A673 (cell line): ENCODE measurements around the gene ACTL7A. TPM values are rescaled to one million over a fixed set of nuclear protein-coding genes. Genes with fewer than 3 reads are reported as not detected.

ENCODE experiments used
- BruUV-seq: library from RNA; stranded (reverse); fragments of 400-500 nt; replicated peaks from 2 replicates; lab custom pipeline; 2021; lab: Mats Ljungman, UMichigan
- CTCF ChIA-PET: fragments of 300-600 bp; sonication (Branson Sonifier 250); formaldehyde crosslinking; loops from one replicate; lab custom pipeline; 2022; ENCODE audit warnings: antibody characterized with exemption; lab: Charles Lee
- POLR2A ChIA-PET: fragments of 300-600 bp; sonication (Branson Sonifier 250); formaldehyde crosslinking; loops from one replicate; lab custom pipeline; 2022; ENCODE audit warnings: antibody characterized with exemption; ENCODE audit not compliant: low non-redundant PET; lab: Charles Lee
- DNase-seq: peaks from one replicate; pipeline ENCODE4 v3.0.0-alpha.2; 2015; ENCODE audit warnings: low spot score
- H3K27ac ChIP-seq: fragments of 200-600 bp; sonication (generic); 2 replicates; pipeline ENCODE4 v1.5.1; 2016; ENCODE audit warnings: mixed run types, low read depth, mild to moderate bottlenecking, mixed read lengths, antibody characterized with exemption, low read length; ENCODE audit not compliant: poor library complexity, severe bottlenecking
- H3K27me3 ChIP-seq: fragments of 200-600 bp; sonication (generic); replicated peaks from 2 replicates; pipeline ENCODE4 v1.6.1; 2017; ENCODE audit warnings: mixed run types, low read depth, mild to moderate bottlenecking, mixed read lengths, antibody characterized with exemption, low read length; ENCODE audit not compliant: insufficient read depth, poor library complexity
- H3K36me3 ChIP-seq: fragments of 200-600 bp; sonication (generic); 2 replicates; pipeline ENCODE4 v1.6.1; 2016; ENCODE audit warnings: mixed run types, mild to moderate bottlenecking, mixed read lengths, antibody characterized with exemption, low read length; ENCODE audit not compliant: insufficient read depth, poor library complexity, severe bottlenecking
- H3K4me1 ChIP-seq: fragments of 200-600 bp; sonication (generic); 2 replicates; pipeline ENCODE4 v1.6.1; 2017; ENCODE audit warnings: mixed run types, mild to moderate bottlenecking, mixed read lengths, antibody characterized with exemption, low read length; ENCODE audit not compliant: insufficient read depth, poor library complexity, severe bottlenecking
- H3K4me3 ChIP-seq: fragments of 200-600 bp; sonication (generic); 2 replicates; pipeline ENCODE4 v1.5.1; 2016; ENCODE audit warnings: low read depth, mixed run types, mild to moderate bottlenecking, mixed read lengths, low read length; ENCODE audit not compliant: poor library complexity, severe bottlenecking
- H3K9me3 ChIP-seq: fragments of 200-600 bp; sonication (generic); 2 replicates; pipeline ENCODE4 v1.6.1; 2016; ENCODE audit warnings: mixed run types, low read depth, mild to moderate bottlenecking, mixed read lengths, antibody characterized with exemption, low read length; ENCODE audit not compliant: poor library complexity, severe bottlenecking
- CTCF ChIP-seq: fragments of 300-800, 200-600 bp; sonication (generic); conservative IDR thresholded peaks from 2 replicates; pipeline ENCODE4 v1.5.1; 2017; ENCODE audit warnings: low read depth, mild to moderate bottlenecking, antibody characterized with exemption, low read length, moderate library complexity, mixed read lengths
- EZH2 ChIP-seq: fragments of 200-600 bp; sonication (generic); IDR thresholded peaks from 2 replicates; pipeline ENCODE4 v1.6.1; 2017; ENCODE audit warnings: borderline replicate concordance, low read depth, mild to moderate bottlenecking, mixed read lengths, antibody characterized with exemption, low read length; ENCODE audit not compliant: poor library complexity, severe bottlenecking
- intact Hi-C: fragments of 100-400 bp; cut with micrococcal nuclease; formaldehyde crosslinking; loops from one replicate; pipeline ENCODE4 v1.10.0; 2022; ENCODE audit not compliant: unreplicated experiment
- total RNA-seq: library from RNA; stranded (reverse); gene quantifications from 2 replicates; pipeline ENCODE4 v1.2.3, GENCODE V29; 2021

ACTL7A gene
- total RNA-seq, 1 experiment from 2014 or later = not detected

- no peaks in the 10 kb centered on the region for H3K9me3 ChIP-seq
- TF ChIP-seq CTCF (no peak), EZH2 (no peak)
- no peak overlapping the region for H3K4me3 ChIP-seq
- CTCF ChIA-PET = no interaction called here
- no TSS peak for BruUV-seq
- no peak for DNase-seq
- peaks cover 4% of the 10 kb centered on the region for H3K4me1 ChIP-seq
- intact Hi-C loops = no loop called here
- no peaks in the 10 kb centered on the region for H3K27me3 ChIP-seq
- no peak overlapping the region for H3K27ac ChIP-seq
- POLR2A ChIA-PET = no interaction called here
- H3K36me3 ChIP-seq = peaks cover 40% of the 10 kb centered on the region
Observed at GRCh38 chr9:108880738-108881316, 18.8 kb downstream of the ACTL7A start.

- intact Hi-C loops = no loop called here
Observed at GRCh38 chr9:108882052-108882888, 20.2 kb downstream of the ACTL7A start.

GRCh38 chr9:108883085-108883484 is 21.0 kb downstream of the ACTL7A start:
- H3K9me3 ChIP-seq = no peaks in the 10 kb centered on the region
- ChIA-PET POLR2A (no interaction called here), CTCF (no interaction called here)
- no peak overlapping the region for H3K27ac ChIP-seq
- peaks cover 5% of the 10 kb centered on the region for H3K4me1 ChIP-seq
- BruUV-seq = no TSS peak
- DNase-seq = no peak
- H3K27me3 ChIP-seq = no peaks in the 10 kb centered on the region
- TF ChIP-seq EZH2 (no peak), CTCF (no peak)
- H3K36me3 ChIP-seq = peaks cover 36% of the 10 kb centered on the region
- no peak overlapping the region for H3K4me3 ChIP-seq
- intact Hi-C loops = no loop called here

More at GRCh38 chr9:108882052-108882888, 20.2 kb downstream of the ACTL7A start:
- H3K9me3 ChIP-seq = no peaks in the 10 kb centered on the region
- no peak overlapping the region for H3K27ac ChIP-seq
- H3K4me1 ChIP-seq = peaks cover 5% of the 10 kb centered on the region
- no peaks in the 10 kb centered on the region for H3K27me3 ChIP-seq
- DNase-seq = no peak
- BruUV-seq = no TSS peak
- peaks cover 40% of the 10 kb centered on the region for H3K36me3 ChIP-seq
- CTCF ChIA-PET = no interaction called here
- TF ChIP-seq CTCF (no peak), EZH2 (no peak)
- POLR2A ChIA-PET = no interaction called here
- no peak overlapping the region for H3K4me3 ChIP-seq
